K562 (cell line): ENCODE measurements around the gene DAPK1. TPM values are rescaled to one million over a fixed set of nuclear protein-coding genes. Genes with fewer than 3 reads are reported as not detected.

Experiments
- ARID3A ChIP-seq: IDR thresholded peaks from 2 replicates; pipeline ENCODE4 v1.6.1; 2012; ENCODE audit warnings: low read depth, low read length, improper control_type of control experiment, borderline replicate concordance
- CEBPZ ChIP-seq: fragments of 150-350 bp; IDR thresholded peaks from 2 replicates; pipeline ENCODE4 v1.6.1; 2014; ENCODE audit warnings: low read depth, mild to moderate bottlenecking, low read length, borderline replicate concordance
- E2F8 ChIP-seq: fragments of 450-650 bp; IDR thresholded peaks from 2 replicates; pipeline ENCODE4 v1.7.1; 2018; ENCODE audit warnings: mild to moderate bottlenecking, low read depth; ENCODE audit not compliant: partially characterized antibody
- HDAC1 ChIP-seq, 2 experiments: fragments of 450-650 bp; IDR thresholded peaks; 2 replicates each; pipeline ENCODE4 v1.6.1; 2016 to 2017; ENCODE audit warnings: inconsistent platforms in 1 of 2, mild to moderate bottlenecking in 1 of 2, moderate library complexity in 1 of 2
- HNRNPK ChIP-seq: fragments of 200-400 bp; formaldehyde crosslinking; IDR thresholded peaks from one replicate; pipeline ENCODE4 v1.6.1; 2018; ENCODE audit warnings: mild to moderate bottlenecking, low read depth, low read length; ENCODE audit not compliant: poor library complexity, severe bottlenecking
- HNRNPUL1 ChIP-seq: fragments of 200-400 bp; formaldehyde crosslinking; IDR thresholded peaks from 2 replicates; pipeline ENCODE4 v1.6.1; 2017; ENCODE audit warnings: low read length
- THAP7 ChIP-seq: fragments of 250-450 bp; sonication (Bioruptor Pico); IDR thresholded peaks from 2 replicates; pipeline ENCODE4 v1.5.0; 2021
- ZFP91 ChIP-seq: sonication (generic); formaldehyde crosslinking; IDR thresholded peaks from 2 replicates; pipeline ENCODE4 v1.8.0; 2022; ENCODE audit warnings: mild to moderate bottlenecking, missing genetic modification reagents
- polyA plus RNA-seq, 8 experiments: library from polyadenylated mRNA; depleted of rRNA in 4 of 8; stranded (reverse) in 5 of 8; unstranded in 3 of 8; fragments of >200 nt; fragmentation: Nextera tagmentation in 2 of 8; fragmentation: Illumina TruSeq in 1 of 8; extraction: Ambion mirVana in 2 of 8; extraction: Trizol in 1 of 8; gene quantifications; 2 replicates each; pipeline versions ENCODE4 v1.2.1 to v1.2.3, GENCODE V29; 2011 to 2014; ENCODE audit warnings: inconsistent platforms in 1 of 8, missing spikeins in 1 of 8
- total RNA-seq, 7 experiments: library from RNA; depleted of rRNA in 6 of 7; stranded (reverse); fragments of >200 nt in 6 of 7; fragmentation: Illumina TruSeq in 2 of 7; extraction: Trizol in 2 of 7; gene quantifications; 2 replicates each; pipeline versions ENCODE4 v1.2.1 to v1.2.3, GENCODE V29; 2011 to 2021; ENCODE audit warnings: low replicate concordance in 1 of 7

Gene DAPK1
- total and polyA plus RNA-seq, 9 of the 15 experiments (the other 6 are each of a cell fraction or from before 2014, with no cell fraction given), result 1.7 to 26.4 (median 15.8) TPM

GRCh38 chr9:87708986-87709728, 211.5 kb downstream of the DAPK1 start (continued):
- TF ChIP-seq ZFP91 (CRISPR knock-in tag) (no peak), THAP7 (no peak), CEBPZ (no peak), E2F8 (no peak), ARID3A (no peak), HNRNPK (no peak), HNRNPUL1 (no peak), HDAC1 (IDR thresholded peaks at IDR 0.05) (no peak)
